GM19324 (cell line): ENCODE data around the gene OPCML.

Experiments
- ATAC-seq: cut with Tn5 transposase; IDR thresholded peaks from one replicate; pipeline ENCODE4 v1.9.1; 2021; ENCODE audit warnings: mild to moderate bottlenecking, moderate library complexity; ENCODE audit not compliant: unreplicated experiment, low FRiP score

Gene OPCML

GRCh38 chr11:133240908-133241655, 291.2 kb downstream of the OPCML start:
- ATAC-seq, result no peak

DNA sequence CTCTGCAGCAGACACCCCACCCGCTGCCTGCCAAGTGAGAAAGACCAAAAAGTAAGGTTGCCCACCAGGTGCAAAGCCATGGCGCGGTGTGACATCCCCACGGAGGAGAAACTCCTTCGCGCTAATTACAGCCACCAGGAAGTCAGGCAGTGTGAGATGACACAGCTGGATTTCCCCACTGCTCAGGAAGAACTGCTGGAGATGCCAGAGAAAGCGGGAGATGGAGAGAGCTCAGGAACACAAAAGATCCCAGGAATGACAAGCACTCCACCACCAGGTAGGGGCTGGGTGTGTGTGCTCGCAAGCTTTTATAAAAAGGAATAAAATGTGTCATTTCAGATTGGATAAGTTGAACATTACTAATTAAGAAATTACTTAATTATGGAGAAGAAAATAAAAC, 292.7 kb downstream of the OPCML start:
- ATAC-seq, result no peak

DNA sequence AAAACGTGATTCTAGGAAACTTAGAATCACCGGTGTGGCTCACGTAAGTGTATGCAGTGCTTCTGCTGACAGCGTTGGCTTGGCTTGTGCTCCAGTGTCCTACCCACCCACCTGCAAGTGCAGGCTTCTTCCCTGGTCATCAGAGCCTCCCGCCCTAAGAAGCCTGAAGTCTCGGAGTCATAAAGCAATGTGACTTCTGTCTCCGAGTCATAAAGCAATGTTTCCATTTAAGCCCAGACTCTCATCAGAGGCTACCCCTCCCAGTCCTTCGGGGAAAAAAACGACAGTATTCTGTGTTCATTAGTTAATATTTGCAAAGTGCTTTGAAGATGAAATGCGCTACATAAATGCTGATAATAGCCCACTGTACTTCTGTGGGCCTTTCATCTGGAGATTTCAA, 293.8 kb downstream of the OPCML start:
- ATAC-seq, result no peak

DNA sequence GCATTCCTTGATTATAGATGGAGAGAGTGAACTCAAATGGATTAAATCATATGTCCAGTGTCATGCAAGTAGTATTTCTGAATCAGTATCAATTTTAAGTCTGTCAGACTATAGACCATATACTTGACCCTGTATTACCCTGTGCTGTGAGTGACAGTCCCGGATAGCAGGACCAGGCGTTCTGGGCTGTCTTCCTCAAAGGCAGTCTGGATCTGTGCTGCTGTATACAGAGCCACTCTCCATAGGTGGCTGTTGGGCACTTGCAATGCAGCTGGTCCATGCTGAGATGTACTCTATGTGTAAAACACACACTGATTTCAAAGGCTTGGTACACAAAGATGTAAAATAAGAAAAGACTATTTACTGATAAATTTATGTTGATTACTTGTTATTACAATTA, 294.3 kb downstream of the OPCML start:
- ATAC-seq, result no peak

DNA sequence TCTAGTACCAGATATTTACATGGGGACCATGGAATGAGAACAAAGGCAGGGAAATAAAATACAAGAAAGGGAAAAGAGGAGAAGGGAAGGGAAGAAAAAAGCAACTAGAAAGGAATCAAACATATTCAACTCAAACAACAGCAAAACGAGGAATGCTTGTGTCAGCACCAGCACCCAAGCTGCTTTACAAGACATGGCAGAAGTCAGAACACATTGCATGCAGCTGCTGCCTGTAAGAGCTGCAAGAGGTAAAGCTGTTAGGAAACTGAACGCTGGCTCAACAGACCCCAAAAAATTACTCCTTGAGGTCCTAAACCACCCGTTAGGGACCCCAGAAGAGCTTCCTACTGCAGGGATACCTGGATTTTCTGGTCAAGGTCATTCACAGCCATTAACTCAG, 296.9 kb downstream of the OPCML start:
- ATAC-seq, result no peak

- no peak for ATAC-seq
Measured at GRCh38 chr11:133234883-133235282, 297.4 kb downstream of the OPCML start.

DNA sequence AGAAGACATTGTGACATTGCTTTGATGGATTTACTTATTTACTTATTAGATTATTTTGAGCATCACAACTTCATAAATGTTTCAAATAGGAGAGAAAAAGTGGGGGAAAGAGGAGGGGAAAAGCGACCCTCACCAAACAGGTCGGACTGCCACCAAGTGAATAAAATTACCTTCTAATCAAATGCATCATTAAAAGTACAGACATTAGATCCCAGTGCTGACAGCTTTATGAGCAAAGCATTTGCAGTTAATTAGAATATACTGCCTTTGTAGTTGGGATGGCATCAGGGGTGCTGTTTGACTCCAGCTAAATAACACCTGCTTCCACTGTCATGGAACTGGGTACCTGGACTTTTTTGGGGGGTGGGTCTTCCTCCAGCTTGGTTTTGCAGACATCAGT, 299.6 kb downstream of the OPCML start:
- ATAC-seq, result no peak

DNA sequence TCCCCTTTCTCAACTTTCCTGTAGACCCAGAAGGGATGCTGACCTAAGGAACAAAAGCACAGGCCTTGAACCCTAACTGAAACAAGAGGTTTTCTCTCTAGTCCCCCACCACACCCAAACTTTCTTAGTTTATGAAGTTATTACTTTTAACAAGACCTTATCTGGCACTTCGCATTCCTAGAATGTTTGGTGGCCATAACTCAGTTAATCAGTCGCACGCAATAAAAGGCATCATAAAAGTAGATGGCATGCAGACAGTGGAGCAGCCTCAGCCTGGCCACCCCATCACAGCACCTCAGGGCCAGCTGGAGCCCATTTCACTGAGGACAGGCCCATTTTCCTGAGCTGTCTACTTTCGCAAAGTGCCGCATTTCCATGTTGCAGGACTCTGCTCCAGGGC, 301.9 kb downstream of the OPCML start:
- no peak for ATAC-seq

- no peak for ATAC-seq
Measured at GRCh38 chr11:133228471-133229329, 303.6 kb downstream of the OPCML start.

- ATAC-seq, result no peak
Measured at GRCh38 chr11:133227632-133228111, 304.6 kb downstream of the OPCML start.

GRCh38 chr11:133224271-133224670, 308.0 kb downstream of the OPCML start:
- no peak for ATAC-seq

- no peak for ATAC-seq
Measured at GRCh38 chr11:133222425-133223330, 309.6 kb downstream of the OPCML start.

GRCh38 chr11:133219543-133219942, 312.8 kb downstream of the OPCML start:
- ATAC-seq, result no peak

GRCh38 chr11:133216813-133217212, 315.5 kb downstream of the OPCML start:
- ATAC-seq, result no peak

GRCh38 chr11:133215596-133216230, 316.6 kb downstream of the OPCML start:
- ATAC-seq, result no peak

DNA sequence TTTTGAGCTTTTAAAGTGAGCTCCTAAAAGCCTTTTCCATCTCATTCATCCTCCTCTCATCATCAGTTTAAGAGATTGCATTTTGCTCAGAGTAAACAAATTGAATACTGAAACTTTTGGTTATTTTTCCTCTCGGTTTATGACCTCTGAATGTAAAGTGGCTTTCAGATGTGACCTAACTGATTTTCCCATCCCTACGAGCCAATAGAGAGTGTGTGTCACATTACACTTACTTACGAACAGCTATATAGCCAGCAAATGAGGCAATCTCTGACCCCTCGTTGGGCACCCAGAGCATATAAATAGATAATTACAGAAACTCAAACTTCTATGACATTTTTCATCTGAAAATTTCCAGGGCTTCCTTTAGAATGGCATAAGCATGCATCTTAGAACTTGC, 317.7 kb downstream of the OPCML start:
- no peak for ATAC-seq

- no peak for ATAC-seq
Measured at GRCh38 chr11:133212201-133212600, 320.1 kb downstream of the OPCML start.

DNA sequence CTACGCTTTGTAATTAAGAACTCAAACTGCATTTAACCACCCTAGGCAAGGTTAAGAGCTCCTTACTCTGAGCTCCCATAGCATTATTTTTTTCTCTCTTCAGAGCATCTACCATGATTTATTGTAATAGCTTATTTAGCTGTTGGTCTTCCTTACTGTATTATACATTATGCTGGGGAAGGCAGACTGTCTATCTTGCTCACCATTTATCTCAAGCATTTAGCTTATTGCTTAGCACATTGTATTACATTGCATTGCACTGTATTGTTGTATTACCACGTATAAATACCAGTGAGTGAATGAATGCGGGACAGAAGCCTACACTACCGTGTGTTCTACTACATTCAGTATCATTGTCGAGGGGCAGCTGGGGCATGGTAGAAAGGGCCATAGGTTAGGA, 324.3 kb downstream of the OPCML start:
- no peak for ATAC-seq

- ATAC-seq, result no peak
Measured at GRCh38 chr11:133206313-133207005, 325.8 kb downstream of the OPCML start.

- ATAC-seq, result no peak
Measured at GRCh38 chr11:133204158-133204557, 328.1 kb downstream of the OPCML start.
